Measurements from ENCODE around the gene TXK. TPM values are rescaled to one million over a fixed set of nuclear protein-coding genes. Genes with fewer than 3 reads are reported as not detected.

TXK gene
- total and polyA plus RNA-seq, 10 of the 15 experiments (the other 5 are each of a cell fraction or from before 2014, with no cell fraction given), result 0.44 to 2.9 (median 1.4) TPM

DNA sequence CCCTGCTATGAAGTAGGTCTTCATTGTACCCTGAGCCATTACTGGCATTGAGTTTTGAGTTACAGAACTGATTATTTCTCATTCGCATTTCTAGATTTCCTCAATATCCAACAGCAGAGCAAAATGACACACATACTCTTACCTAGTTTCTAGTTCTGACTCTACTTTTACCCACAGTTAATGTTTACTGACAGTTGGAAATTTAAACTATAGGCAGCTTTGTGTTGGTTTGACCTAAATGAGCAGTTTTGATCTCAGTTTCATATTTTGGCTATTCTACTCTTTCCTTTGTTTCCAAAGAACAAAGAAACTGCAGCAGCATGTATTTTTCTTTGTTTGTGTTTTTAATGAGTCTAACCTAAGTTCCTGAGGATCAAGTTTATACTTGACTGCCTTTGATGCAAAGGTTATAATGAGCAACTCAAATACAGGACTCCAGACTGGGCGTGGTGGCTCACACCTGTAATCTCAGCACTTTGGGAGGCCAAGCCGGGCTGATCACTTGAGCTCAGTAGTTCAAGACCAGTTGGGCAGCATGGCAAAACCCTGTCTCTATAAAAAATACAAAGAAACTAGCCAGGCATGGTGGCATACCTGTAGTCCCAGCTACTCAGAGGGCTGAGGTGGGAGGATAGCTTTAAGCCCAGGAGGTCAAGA is 30.4 kb downstream of the TXK start (continued):
- TF ChIP-seq NFYB (IDR thresholded peaks at IDR 0.05; ENCODE audit: insufficient read depth, low read depth, low read length), result no peak
- TF ChIP-seq ZNF274 (IDR thresholded peaks at IDR 0.05; ENCODE audit: insufficient read depth, insufficient read length), result no peak
- TF ChIP-seq SMARCA5 (IDR thresholded peaks at IDR 0.05), result peak; percentile 70; the same call in 1 of the 2 replicates
- TF ChIP-seq FOS (IDR thresholded peaks at IDR 0.05; ENCODE audit: borderline replicate concordance, extremely low read depth, insufficient read length), result no peak
- TF ChIP-seq, protein P1, sequence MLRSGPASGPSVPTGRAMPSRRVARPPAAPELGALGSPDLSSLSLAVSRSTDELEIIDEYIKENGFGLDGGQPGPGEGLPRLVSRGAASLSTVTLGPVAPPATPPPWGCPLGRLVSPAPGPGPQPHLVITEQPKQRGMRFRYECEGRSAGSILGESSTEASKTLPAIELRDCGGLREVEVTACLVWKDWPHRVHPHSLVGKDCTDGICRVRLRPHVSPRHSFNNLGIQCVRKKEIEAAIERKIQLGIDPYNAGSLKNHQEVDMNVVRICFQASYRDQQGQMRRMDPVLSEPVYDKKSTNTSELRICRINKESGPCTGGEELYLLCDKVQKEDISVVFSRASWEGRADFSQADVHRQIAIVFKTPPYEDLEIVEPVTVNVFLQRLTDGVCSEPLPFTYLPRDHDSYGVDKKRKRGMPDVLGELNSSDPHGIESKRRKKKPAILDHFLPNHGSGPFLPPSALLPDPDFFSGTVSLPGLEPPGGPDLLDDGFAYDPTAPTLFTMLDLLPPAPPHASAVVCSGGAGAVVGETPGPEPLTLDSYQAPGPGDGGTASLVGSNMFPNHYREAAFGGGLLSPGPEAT (IDR thresholded peaks at IDR 0.05; ENCODE audit: low read depth), result peak; percentile 50; the same call in 1 of the 2 replicates
- TF ChIP-seq IRF4 (IDR thresholded peaks at IDR 0.05; ENCODE audit: low read depth, low read length), result 0 out of 2 replicates have a peak, but pooled peaks have one; percentile 13
- TF ChIP-seq IKZF2 (IDR thresholded peaks at IDR 0.05), result peak; percentile 76 to 82; a peak in 3 of 4 replicates
- TF ChIP-seq DPF2 (IDR thresholded peaks at IDR 0.05), result 0 out of 2 replicates have a peak, but pooled peaks have one; percentile 54
- TF ChIP-seq, protein P2, sequence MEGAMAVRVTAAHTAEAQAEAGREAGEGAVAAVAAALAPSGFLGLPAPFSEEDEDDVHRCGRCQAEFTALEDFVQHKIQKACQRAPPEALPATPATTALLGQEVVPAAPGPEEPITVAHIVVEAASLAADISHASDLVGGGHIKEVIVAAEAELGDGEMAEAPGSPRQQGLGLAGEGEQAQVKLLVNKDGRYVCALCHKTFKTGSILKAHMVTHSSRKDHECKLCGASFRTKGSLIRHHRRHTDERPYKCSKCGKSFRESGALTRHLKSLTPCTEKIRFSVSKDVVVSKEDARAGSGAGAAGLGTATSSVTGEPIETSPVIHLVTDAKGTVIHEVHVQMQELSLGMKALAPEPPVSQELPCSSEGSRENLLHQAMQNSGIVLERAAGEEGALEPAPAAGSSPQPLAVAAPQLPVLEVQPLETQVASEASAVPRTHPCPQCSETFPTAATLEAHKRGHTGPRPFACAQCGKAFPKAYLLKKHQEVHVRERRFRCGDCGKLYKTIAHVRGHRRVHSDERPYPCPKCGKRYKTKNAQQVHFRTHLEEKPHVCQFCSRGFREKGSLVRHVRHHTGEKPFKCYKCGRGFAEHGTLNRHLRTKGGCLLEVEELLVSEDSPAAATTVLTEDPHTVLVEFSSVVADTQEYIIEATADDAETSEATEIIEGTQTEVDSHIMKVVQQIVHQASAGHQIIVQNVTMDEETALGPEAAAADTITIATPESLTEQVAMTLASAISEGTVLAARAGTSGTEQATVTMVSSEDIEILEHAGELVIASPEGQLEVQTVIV (IDR thresholded peaks at IDR 0.05; ENCODE audit: borderline replicate concordance, partially characterized antibody), result no peak
- TF ChIP-seq, protein P3, sequence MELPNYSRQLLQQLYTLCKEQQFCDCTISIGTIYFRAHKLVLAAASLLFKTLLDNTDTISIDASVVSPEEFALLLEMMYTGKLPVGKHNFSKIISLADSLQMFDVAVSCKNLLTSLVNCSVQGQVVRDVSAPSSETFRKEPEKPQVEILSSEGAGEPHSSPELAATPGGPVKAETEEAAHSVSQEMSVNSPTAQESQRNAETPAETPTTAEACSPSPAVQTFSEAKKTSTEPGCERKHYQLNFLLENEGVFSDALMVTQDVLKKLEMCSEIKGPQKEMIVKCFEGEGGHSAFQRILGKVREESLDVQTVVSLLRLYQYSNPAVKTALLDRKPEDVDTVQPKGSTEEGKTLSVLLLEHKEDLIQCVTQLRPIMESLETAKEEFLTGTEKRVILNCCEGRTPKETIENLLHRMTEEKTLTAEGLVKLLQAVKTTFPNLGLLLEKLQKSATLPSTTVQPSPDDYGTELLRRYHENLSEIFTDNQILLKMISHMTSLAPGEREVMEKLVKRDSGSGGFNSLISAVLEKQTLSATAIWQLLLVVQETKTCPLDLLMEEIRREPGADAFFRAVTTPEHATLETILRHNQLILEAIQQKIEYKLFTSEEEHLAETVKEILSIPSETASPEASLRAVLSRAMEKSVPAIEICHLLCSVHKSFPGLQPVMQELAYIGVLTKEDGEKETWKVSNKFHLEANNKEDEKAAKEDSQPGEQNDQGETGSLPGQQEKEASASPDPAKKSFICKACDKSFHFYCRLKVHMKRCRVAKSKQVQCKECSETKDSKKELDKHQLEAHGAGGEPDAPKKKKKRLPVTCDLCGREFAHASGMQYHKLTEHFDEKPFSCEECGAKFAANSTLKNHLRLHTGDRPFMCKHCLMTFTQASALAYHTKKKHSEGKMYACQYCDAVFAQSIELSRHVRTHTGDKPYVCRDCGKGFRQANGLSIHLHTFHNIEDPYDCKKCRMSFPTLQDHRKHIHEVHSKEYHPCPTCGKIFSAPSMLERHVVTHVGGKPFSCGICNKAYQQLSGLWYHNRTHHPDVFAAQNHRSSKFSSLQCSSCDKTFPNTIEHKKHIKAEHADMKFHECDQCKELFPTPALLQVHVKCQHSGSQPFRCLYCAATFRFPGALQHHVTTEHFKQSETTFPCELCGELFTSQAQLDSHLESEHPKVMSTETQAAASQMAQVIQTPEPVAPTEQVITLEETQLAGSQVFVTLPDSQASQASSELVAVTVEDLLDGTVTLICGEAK (IDR thresholded peaks at IDR 0.05; ENCODE audit: borderline replicate concordance), result no peak
- peak; percentile 22; the same call in 1 of the 2 replicates for TF ChIP-seq NFIC (IDR thresholded peaks at IDR 0.05; ENCODE audit: low read depth, low read length)
- no peak for TF ChIP-seq RAD21 (IDR thresholded peaks at IDR 0.05; ENCODE audit: insufficient read depth, low read depth, low read length)
- TF ChIP-seq BMI1 (IDR thresholded peaks at IDR 0.05; ENCODE audit: borderline replicate concordance), result 0 out of 2 replicates have a peak, but pooled peaks have one; percentile 49
- 0 out of 2 replicates have a peak, but pooled peaks have one; percentile 29 for TF ChIP-seq ZNF217 (IDR thresholded peaks at IDR 0.05)
- TF ChIP-seq CREB1 (IDR thresholded peaks at IDR 0.05; ENCODE audit: low read depth), result no peak
- peak; percentile 69 for TF ChIP-seq ATF7 (IDR thresholded peaks at IDR 0.05; ENCODE audit: low read depth)
- peak; percentile 77 for TF ChIP-seq JUNB (IDR thresholded peaks at IDR 0.05)
- TF ChIP-seq BCL11A (IDR thresholded peaks at IDR 0.05; ENCODE audit: low read depth, low read length), result 0 out of 2 replicates have a peak, but pooled peaks have one; percentile 45
- TF ChIP-seq, protein P4, sequence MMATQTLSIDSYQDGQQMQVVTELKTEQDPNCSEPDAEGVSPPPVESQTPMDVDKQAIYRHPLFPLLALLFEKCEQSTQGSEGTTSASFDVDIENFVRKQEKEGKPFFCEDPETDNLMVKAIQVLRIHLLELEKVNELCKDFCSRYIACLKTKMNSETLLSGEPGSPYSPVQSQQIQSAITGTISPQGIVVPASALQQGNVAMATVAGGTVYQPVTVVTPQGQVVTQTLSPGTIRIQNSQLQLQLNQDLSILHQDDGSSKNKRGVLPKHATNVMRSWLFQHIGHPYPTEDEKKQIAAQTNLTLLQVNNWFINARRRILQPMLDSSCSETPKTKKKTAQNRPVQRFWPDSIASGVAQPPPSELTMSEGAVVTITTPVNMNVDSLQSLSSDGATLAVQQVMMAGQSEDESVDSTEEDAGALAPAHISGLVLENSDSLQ (IDR thresholded peaks at IDR 0.05), result peak; percentile 32
- peak; percentile 32 to 71; a peak in 1 of 4 replicates for TF ChIP-seq EP300 (IDR thresholded peaks at IDR 0.05; ENCODE audit: borderline replicate concordance in 1 of 2, control insufficient read depth in 1 of 2, low read depth in 2 of 2, low read length in 2 of 2)

Data from GM12878 (cell line).